Kidney tubule cell (primary cell): Measurements from ENCODE around the gene SERF1A.
"Not testable (repeated sequence)": the region's sequence is repeated elsewhere in the genome, so short reads cannot be mapped to it uniquely, and the experiment has no call there.

Experiments
- DNase-seq: peaks from one replicate; pipeline ENCODE4 v3.0.0-alpha.2; 2018; ENCODE audit warnings: low spot score

SERF1A gene

GRCh38 chr5:70900533-70901271 is at the start of gene SERF1A:
SERF1A (plus strand) TSS chr5:70900669; CDS start chr5:70900870, 201 bp downstream.
- not testable (repeated sequence) for DNase-seq

GRCh38 chr5:70866778-70867177 is 33.7 kb upstream of the SERF1A start:
- DNase-seq, result not testable (repeated sequence)

- not testable (repeated sequence) for DNase-seq
These were observed 29.8 kb upstream of the SERF1A start for GRCh38 chr5:70870626-70871025.

- not testable (repeated sequence) for DNase-seq
These were observed 4.4 kb upstream of the SERF1A start for GRCh38 chr5:70896076-70896475.

- DNase-seq, result not testable (repeated sequence)
These were observed 753 bp downstream of the SERF1A start for GRCh38 chr5:70901272-70901571.

DNA sequence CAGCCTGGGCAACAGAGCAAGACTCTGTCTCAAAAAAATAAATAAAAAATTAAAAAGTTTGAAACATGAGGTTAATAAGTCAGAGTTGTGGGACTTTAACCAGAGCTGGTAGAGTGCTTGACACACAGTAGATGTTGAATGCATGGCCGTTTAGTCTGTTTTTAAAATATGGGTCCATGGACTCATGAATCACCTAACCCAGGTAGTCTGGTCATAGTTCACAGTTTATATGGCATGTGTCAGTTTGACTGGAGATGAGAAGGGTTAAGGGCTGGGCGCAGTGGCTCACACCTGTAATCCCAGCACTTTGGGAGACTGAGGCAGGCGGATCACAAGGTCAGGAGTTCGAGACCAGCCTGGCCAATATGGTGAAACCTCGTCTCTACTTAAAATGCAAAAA is 6.2 kb downstream of the SERF1A start:
- not testable (repeated sequence) for DNase-seq

DNA sequence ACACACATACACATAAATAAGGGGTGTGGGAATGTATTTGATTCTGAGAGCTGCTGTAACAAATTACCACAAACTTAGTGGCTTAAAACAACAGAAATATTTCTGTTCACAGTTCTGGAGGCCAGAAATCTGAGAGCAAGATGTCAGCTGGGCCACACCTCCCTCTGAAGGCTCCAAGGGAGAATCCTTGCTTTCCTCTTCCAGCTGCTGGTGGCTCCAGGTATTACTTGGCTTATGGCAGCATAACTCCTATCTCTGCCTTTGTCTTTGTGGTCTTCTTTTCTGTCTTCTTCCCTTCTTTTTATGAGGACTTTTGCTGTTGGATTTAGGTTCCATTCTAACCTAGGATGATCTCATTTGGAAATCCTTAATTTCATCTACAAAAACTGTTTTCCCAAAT is 16.4 kb downstream of the SERF1A start:
- DNase-seq, result not testable (repeated sequence)

GRCh38 chr5:70925211-70925562 is 24.7 kb downstream of the SERF1A start:
- not testable (repeated sequence) for DNase-seq

DNA sequence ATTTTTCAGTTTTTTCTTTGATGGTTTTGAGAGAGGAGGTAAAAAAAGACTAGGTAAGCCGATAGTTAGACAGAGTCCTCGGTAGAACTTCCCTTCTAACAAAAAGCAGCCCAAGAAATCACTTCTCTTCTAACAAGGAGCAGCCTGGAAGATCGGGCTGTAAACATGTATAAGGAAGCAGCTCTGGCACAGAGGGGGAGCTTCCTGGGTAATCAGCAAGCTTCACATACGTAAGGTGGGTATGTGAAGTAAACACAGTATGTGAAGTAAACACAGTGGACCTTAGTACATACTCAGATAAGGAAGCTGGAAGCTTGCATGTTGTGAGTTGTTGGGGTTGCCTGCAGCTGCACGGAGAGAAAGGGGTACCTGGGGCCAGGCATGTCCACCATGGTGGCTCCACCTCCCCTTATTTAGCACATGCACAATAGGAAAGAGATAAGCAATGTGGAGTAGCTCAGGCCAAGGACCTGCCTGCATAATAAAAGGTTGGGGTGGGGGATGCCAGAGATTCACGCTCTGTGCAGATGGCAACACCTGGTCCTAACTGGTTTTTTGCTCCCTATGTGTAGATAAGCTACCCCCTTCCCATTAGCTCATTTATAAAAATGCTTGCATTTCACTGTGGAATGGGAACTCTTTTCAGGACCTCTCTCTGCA is 31.4 kb downstream of the SERF1A start:
- not testable (repeated sequence) for DNase-seq

DNA sequence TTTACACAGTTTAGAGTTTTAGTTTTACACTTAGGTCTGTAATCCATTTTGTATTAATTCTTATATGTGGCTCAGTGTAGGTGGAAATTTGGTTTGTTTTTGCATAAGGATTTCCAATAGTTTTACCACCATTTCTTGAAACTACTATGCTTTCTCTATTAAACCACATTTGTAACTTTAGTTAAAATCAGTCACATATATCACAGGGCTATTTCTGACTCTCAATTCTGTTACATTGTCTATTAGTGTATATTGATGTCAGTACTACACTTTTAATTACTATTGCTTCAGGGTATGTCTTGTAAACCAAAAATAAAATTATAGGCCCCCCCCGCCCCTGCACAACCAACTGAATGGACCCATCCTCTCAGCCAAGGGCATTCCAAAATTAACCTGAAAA is 32.1 kb downstream of the SERF1A start:
- not testable (repeated sequence) for DNase-seq

- DNase-seq, result not testable (repeated sequence)
These were observed 52.6 kb downstream of the SERF1A start for GRCh38 chr5:70953068-70953467.
